HCT116 (cell line): ENCODE data around the gene DPY19L3. TPM values are rescaled to one million over a fixed set of nuclear protein-coding genes. Genes with fewer than 3 reads are reported as not detected.

Experiments used
- ATAC-seq: fragments of 200-7000 bp; cut with Tn5 transposase; 2 replicates; pipeline ENCODE4 v1.9.1; 2020; ENCODE audit warnings: mild to moderate bottlenecking, moderate library complexity
- BruUV-seq: library from RNA; stranded (reverse); fragments of 400-500 nt; replicated peaks from 2 replicates; lab custom pipeline; 2021; lab: Mats Ljungman, UMichigan
- CTCF ChIA-PET: fragments of 300-600 bp; sonication (Branson Sonifier 250); formaldehyde crosslinking; loops from one replicate; lab custom pipeline; 2021; ENCODE audit warnings: antibody characterized with exemption; lab: Charles Lee
- POLR2A ChIA-PET: fragments of 300-600, 350-600 bp; sonication (Branson Sonifier 250); formaldehyde crosslinking; loops from one replicate; lab custom pipeline; 2021; ENCODE audit warnings: antibody characterized with exemption; lab: Charles Lee
- RAD21 ChIA-PET, 2 experiments: fragments of 300-600 bp; sonication (Branson Sonifier 250); formaldehyde crosslinking; loops; one replicate each; lab custom pipeline; 2023; ENCODE audit warnings: low total read pairs in 2 of 2; ENCODE audit not compliant: uncharacterized antibody in 2 of 2, unreplicated experiment in 2 of 2, low non-redundant PET in 1 of 2; lab: Charles Lee
- DNase-seq: peaks from one replicate; pipeline ENCODE4 v3.0.0-alpha.2; 2010; ENCODE audit warnings: low read depth, low spot score
- H2AFZ ChIP-seq: fragments of 200-600 bp; shearing (Covaris generic), sonication (generic); 2 replicates; pipeline ENCODE4 v1.6.1; 2017; ENCODE audit warnings: low read depth, mixed run types, mixed read lengths, antibody characterized with exemption, low read length; ENCODE audit not compliant: poor library complexity, severe bottlenecking
- H3K27ac ChIP-seq: 2 replicates; pipeline ENCODE4 v1.5.1; 2012; ENCODE audit warnings: low read depth, low read length
- H3K27me3 ChIP-seq: fragments of 200-600 bp; sonication (generic); 2 replicates; pipeline ENCODE4 v1.6.1; 2016; ENCODE audit warnings: mixed run types, low read length, mixed read lengths; ENCODE audit not compliant: insufficient read depth
- H3K36me3 ChIP-seq, 2 experiments: fragments of 200-500 bp in 1 of 2; fragments of 200-600 bp in 1 of 2; sonication (Bioruptor generic) in 1 of 2; sonication (generic) in 1 of 2; 2 replicates each; pipeline versions ENCODE4 v1.5.1 to v1.6.1; 2014 to 2016; ENCODE audit warnings: low read length in 2 of 2, inconsistent platforms in 1 of 2, mixed read lengths in 1 of 2, mixed run types in 1 of 2; ENCODE audit not compliant: insufficient read depth in 2 of 2, control insufficient read depth in 1 of 2
- H3K4me1 ChIP-seq, 2 experiments: fragments of 200-600 bp in 1 of 2; sonication (generic) in 1 of 2; 2 replicates each; pipeline versions ENCODE4 v1.5.1 to v1.6.1; 2012 to 2017; ENCODE audit warnings: low read length in 2 of 2, inconsistent platforms in 1 of 2, mild to moderate bottlenecking in 1 of 2, mixed read lengths in 1 of 2, mixed run types in 1 of 2, moderate library complexity in 1 of 2; ENCODE audit not compliant: insufficient read depth in 2 of 2, control insufficient read depth in 1 of 2
- H3K4me2 ChIP-seq: fragments of 200-600 bp; sonication (generic); 2 replicates; pipeline ENCODE4 v1.6.1; 2017; ENCODE audit warnings: mixed run types, low read length, mixed read lengths
- H3K4me3 ChIP-seq, 2 experiments: fragments of 200-600 bp in 1 of 2; sonication (generic) in 1 of 2; replicated peaks in 1 of 2; 2 replicates each; pipeline ENCODE4 v1.5.1; 2011 to 2016; ENCODE audit warnings: low read length in 2 of 2, control low read depth in 1 of 2, low read depth in 1 of 2, mild to moderate bottlenecking in 1 of 2, mixed read lengths in 1 of 2, mixed run types in 1 of 2
- H3K79me2 ChIP-seq: fragments of 200-600 bp; sonication (generic); 2 replicates; pipeline ENCODE4 v1.6.1; 2017; ENCODE audit warnings: mild to moderate bottlenecking, mixed run types, low read length, moderate library complexity, mixed read lengths; ENCODE audit not compliant: insufficient read depth
- H3K9ac ChIP-seq: fragments of 200-600 bp; sonication (generic); 2 replicates; pipeline ENCODE4 v1.6.1; 2016; ENCODE audit warnings: low read length, mixed read lengths
- H3K9me2 ChIP-seq: fragments of 200-600 bp; sonication (generic), shearing (Covaris generic); 2 replicates; pipeline ENCODE4 v1.6.1; 2017; ENCODE audit warnings: mixed run types, mild to moderate bottlenecking, moderate library complexity; ENCODE audit not compliant: insufficient read depth
- H3K9me3 ChIP-seq, 2 experiments: fragments of 200-500 bp in 1 of 2; fragments of 200-600 bp in 1 of 2; sonication (Bioruptor generic) in 1 of 2; sonication (generic) in 1 of 2; 2 replicates each; pipeline ENCODE4 v1.6.1; 2014 to 2017; ENCODE audit warnings: low read length in 2 of 2, mixed read lengths in 2 of 2, inconsistent platforms in 1 of 2, low read depth in 1 of 2, mild to moderate bottlenecking in 1 of 2, mixed run types in 1 of 2, moderate library complexity in 1 of 2; ENCODE audit not compliant: control insufficient read depth in 1 of 2, insufficient read depth in 1 of 2
- H4K20me1 ChIP-seq: fragments of 200-600 bp; sonication (generic), shearing (Covaris generic); 2 replicates; pipeline ENCODE4 v1.6.1; 2017; ENCODE audit warnings: mixed run types, mild to moderate bottlenecking, moderate library complexity; ENCODE audit not compliant: insufficient read depth
- ATF3 ChIP-seq: IDR thresholded peaks from 2 replicates; pipeline ENCODE4 v1.6.1; 2012
- CBX3 ChIP-seq: IDR thresholded peaks from 2 replicates; pipeline ENCODE4 v1.6.1; 2012; ENCODE audit warnings: low read depth
- CEBPB ChIP-seq: IDR thresholded peaks from 2 replicates; pipeline ENCODE4 v1.6.1; 2012; ENCODE audit warnings: low read depth
- CTCF ChIP-seq, 3 experiments: fragments of 200-600 bp in 1 of 3; sonication (generic) in 1 of 3; IDR thresholded peaks in 2 of 3; conservative IDR thresholded peaks in 1 of 3; 2 replicates each; pipeline ENCODE4 v1.5.1; 2012 to 2017; ENCODE audit warnings: low read depth in 2 of 3, low read length in 2 of 3, antibody characterized with exemption in 1 of 3, borderline replicate concordance in 1 of 3, control low read depth in 1 of 3, mild to moderate bottlenecking in 1 of 3, mixed read lengths in 1 of 3, mixed run types in 1 of 3, moderate library complexity in 1 of 3; ENCODE audit not compliant: insufficient read depth in 1 of 3
- EGR1 ChIP-seq: IDR thresholded peaks from 2 replicates; pipeline ENCODE4 v1.6.1; 2012; ENCODE audit warnings: low read depth
- ELF1 ChIP-seq: IDR thresholded peaks from 2 replicates; pipeline ENCODE4 v1.6.1; 2012; ENCODE audit warnings: low read depth, borderline replicate concordance
- EZH2 ChIP-seq: fragments of 200-600 bp; sonication (generic); IDR thresholded peaks from 2 replicates; pipeline ENCODE4 v1.6.1; 2017; ENCODE audit warnings: antibody characterized with exemption, mixed run types
- FOSL1 ChIP-seq: IDR thresholded peaks from 2 replicates; pipeline ENCODE4 v1.6.1; 2012; ENCODE audit warnings: low read depth
- MAX ChIP-seq: IDR thresholded peaks from 2 replicates; pipeline ENCODE4 v1.6.1; 2012
- POLR2A ChIP-seq: IDR thresholded peaks from 2 replicates; pipeline ENCODE4 v1.7.0; 2011; ENCODE audit warnings: borderline replicate concordance; ENCODE audit not compliant: insufficient read depth, insufficient read length; ENCODE audit errors: extremely low read depth
- POLR2AphosphoS5 ChIP-seq: IDR thresholded peaks from 2 replicates; pipeline ENCODE4 v1.6.1; 2011; ENCODE audit warnings: mild to moderate bottlenecking, low read depth, low read length, moderate library complexity
- REST ChIP-seq: IDR thresholded peaks from 2 replicates; pipeline ENCODE4 v1.6.1; 2012; ENCODE audit warnings: low read depth
- SIN3A ChIP-seq: IDR thresholded peaks from 2 replicates; pipeline ENCODE4 v1.6.1; 2012; ENCODE audit warnings: low read depth
- SP1 ChIP-seq: IDR thresholded peaks from 2 replicates; pipeline ENCODE4 v1.6.1; 2012; ENCODE audit warnings: low read depth
- SRF ChIP-seq: IDR thresholded peaks from 2 replicates; pipeline ENCODE4 v1.6.1; 2012; ENCODE audit warnings: low read depth
- TCF7L2 ChIP-seq: IDR thresholded peaks from 2 replicates; pipeline ENCODE4 v1.7.0; 2011; ENCODE audit warnings: borderline replicate concordance, inconsistent platforms; ENCODE audit not compliant: insufficient read depth, insufficient read length; ENCODE audit errors: extremely low read depth
- YY1 ChIP-seq: IDR thresholded peaks from 2 replicates; pipeline ENCODE4 v1.6.1; 2011; ENCODE audit warnings: low read length, low read depth, moderate library complexity, mild to moderate bottlenecking; ENCODE audit not compliant: insufficient replicate concordance; ENCODE audit errors: extremely low read depth
- ZFX ChIP-seq: fragments of 450-650 bp; IDR thresholded peaks from 2 replicates; pipeline ENCODE4 v1.6.1; 2017
- ZNF274 ChIP-seq: fragments of 200-500 bp; sonication (Bioruptor generic); IDR thresholded peaks from 2 replicates; pipeline ENCODE4 v1.6.1; 2014; ENCODE audit warnings: mild to moderate bottlenecking, low read depth, low read length, inconsistent platforms
- intact Hi-C: fragments of 100-400 bp; cut with micrococcal nuclease; formaldehyde crosslinking; loops from 2 replicates; pipeline ENCODE4 v1.10.0; 2022
- total RNA-seq: library from RNA; stranded (reverse); gene quantifications from one replicate; pipeline ENCODE4 v1.2.1, GENCODE V29; 2021; ENCODE audit not compliant: unreplicated experiment

DPY19L3 gene
- total RNA-seq, 1 experiment from 2014 or later, result 14.5 TPM

GRCh38 chr19:32532233-32532632 lies 126.7 kb downstream of the DPY19L3 start:
- no TSS peak for BruUV-seq
- Histone ChIP-seq H3K9me2 (no peaks in the 10 kb centered on the region), H3K36me3 (no peaks in the 10 kb centered on the region), H4K20me1 (no peaks in the 10 kb centered on the region), H3K4me3 (no peak overlapping the region), H3K79me2 (no peaks in the 10 kb centered on the region), H3K9ac (no peak overlapping the region), H3K4me1 (no peaks in the 10 kb centered on the region), H3K27me3 (no peaks in the 10 kb centered on the region), H3K4me2 (no peak overlapping the region), H2AFZ (no peak overlapping the region), H3K9me3 (no peaks in the 10 kb centered on the region), H3K27ac (no peak overlapping the region)
- DNase-seq (no peak), ATAC-seq (no peak)
- TF ChIP-seq SRF, result no peak
- TF ChIP-seq CTCF (IDR thresholded peaks at IDR 0.05 in 2 of 3, conservative IDR thresholded peaks at IDR 0.05 in 1 of 3; ENCODE audit: borderline replicate concordance in 1 of 3, insufficient read depth in 1 of 3, low read depth in 2 of 3, low read length in 2 of 3), result no peak
- no peak for TF ChIP-seq REST
- TF ChIP-seq POLR2A, result no peak
- TF ChIP-seq POLR2AphosphoS5, result no peak
- TF ChIP-seq YY1, result no peak
- TF ChIP-seq ZFX, result no peak
- TF ChIP-seq SIN3A, result no peak
- no peak for TF ChIP-seq MAX
- no peak for TF ChIP-seq TCF7L2
- no peak for TF ChIP-seq EZH2
- no peak for TF ChIP-seq CBX3
- TF ChIP-seq SP1, result no peak
- no peak for TF ChIP-seq ATF3
- no peak for TF ChIP-seq CEBPB
- TF ChIP-seq FOSL1, result no peak
- no peak for TF ChIP-seq ELF1
- TF ChIP-seq EGR1, result no peak
- no peak for TF ChIP-seq ZNF274
- ChIA-PET CTCF (no interaction called here), RAD21 (no interaction called here), POLR2A (no interaction called here)
- intact Hi-C loops, result no loop called here
